Activated CD4-positive, alpha-beta memory T cell treated with anti-CD3 and anti-CD28 coated beads for 36 hours (primary cell): ENCODE measurements around the gene OSGEPL1. TPM values are rescaled to one million over a fixed set of nuclear protein-coding genes. Genes with fewer than 3 reads are reported as not detected.

Source experiments
- CTCF ChIA-PET: fragments of 350-600 bp; sonication (Branson Sonifier 250); formaldehyde crosslinking; loops from one replicate; lab custom pipeline; 2021; ENCODE audit warnings: antibody characterized with exemption, inconsistent platforms; lab: Charles Lee
- POLR2A ChIA-PET: fragments of 350-600 bp; sonication (Branson Sonifier 250); formaldehyde crosslinking; loops from one replicate; lab custom pipeline; 2021; ENCODE audit warnings: antibody characterized with exemption; lab: Charles Lee
- DNase-seq: peaks from one replicate; pipeline ENCODE4 v3.0.0-alpha.2; 2020
- H3K27ac Mint-ChIP-seq: one replicate; pipeline ENCODE4 v1.8.0; 2021; ENCODE audit warnings: mixed read lengths
- H3K27me3 Mint-ChIP-seq: one replicate; pipeline ENCODE4 v1.8.0; 2021; ENCODE audit warnings: mixed read lengths
- H3K36me3 Mint-ChIP-seq: one replicate; pipeline ENCODE4 v1.8.0; 2021; ENCODE audit warnings: mixed read lengths
- H3K4me1 Mint-ChIP-seq: one replicate; pipeline ENCODE4 v1.8.0; 2021; ENCODE audit warnings: low read depth, mixed read lengths
- H3K4me3 Mint-ChIP-seq: one replicate; pipeline ENCODE4 v1.8.0; 2021; ENCODE audit warnings: mild to moderate bottlenecking, mixed read lengths
- H3K9me3 Mint-ChIP-seq: one replicate; pipeline ENCODE4 v1.8.0; 2021; ENCODE audit warnings: mixed read lengths
- intact Hi-C: fragments of 100-400 bp; cut with micrococcal nuclease; formaldehyde crosslinking; loops from one replicate; pipeline ENCODE4 v1.15.1; 2023
- total RNA-seq, 2 experiments: library from RNA; stranded (reverse); gene quantifications; one replicate each; pipeline ENCODE4 v1.2.3, GENCODE V29; 2021

OSGEPL1 gene, protein sequence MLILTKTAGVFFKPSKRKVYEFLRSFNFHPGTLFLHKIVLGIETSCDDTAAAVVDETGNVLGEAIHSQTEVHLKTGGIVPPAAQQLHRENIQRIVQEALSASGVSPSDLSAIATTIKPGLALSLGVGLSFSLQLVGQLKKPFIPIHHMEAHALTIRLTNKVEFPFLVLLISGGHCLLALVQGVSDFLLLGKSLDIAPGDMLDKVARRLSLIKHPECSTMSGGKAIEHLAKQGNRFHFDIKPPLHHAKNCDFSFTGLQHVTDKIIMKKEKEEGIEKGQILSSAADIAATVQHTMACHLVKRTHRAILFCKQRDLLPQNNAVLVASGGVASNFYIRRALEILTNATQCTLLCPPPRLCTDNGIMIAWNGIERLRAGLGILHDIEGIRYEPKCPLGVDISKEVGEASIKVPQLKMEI
- 10 to 100 TPM; 11.1 to 11.7 TPM for total RNA-seq

DNA sequence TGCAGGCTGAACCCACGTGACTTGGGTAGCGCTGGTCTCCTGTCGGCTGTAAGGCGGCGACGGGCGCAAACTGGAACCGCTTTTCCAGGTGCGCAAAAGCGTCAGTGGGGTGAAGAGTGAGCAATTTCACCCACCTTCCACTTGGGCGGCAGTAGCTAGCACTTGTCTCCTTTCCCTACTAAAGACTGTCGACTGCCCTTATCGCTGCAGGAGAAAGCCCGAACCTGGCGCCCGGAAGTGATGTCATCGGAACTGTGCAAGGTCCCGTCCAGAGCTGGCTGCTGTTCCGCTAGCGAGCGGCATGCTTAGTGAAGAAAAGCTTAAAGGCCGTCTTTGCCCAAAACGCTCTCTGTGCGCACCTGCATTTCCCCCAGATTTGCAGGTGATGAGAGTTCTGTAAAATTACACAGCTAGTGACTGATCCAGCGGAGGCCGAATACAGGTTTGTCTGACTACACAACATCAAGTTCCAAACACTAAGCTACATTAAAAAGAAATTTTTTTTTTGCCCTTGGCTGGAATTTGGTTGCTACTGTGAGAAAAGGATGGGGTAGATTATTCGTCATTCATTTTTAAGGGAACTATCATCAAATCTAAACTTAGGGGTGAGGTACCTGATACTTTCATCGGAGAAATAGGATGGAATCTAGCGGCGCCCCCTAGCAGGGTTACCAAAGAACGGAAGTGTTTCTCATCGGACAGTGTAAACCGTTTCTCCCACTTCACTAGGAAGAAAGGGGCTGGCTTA, at the start of gene OSGEPL1:
Gene OSGEPL1 (minus strand): TSS at position 242 of the 748 bp plus-strand sequence. CDS start 1,152 bp downstream, outside the sequence.
- Mint-ChIP-seq H3K36me3 (peaks cover 8% of the 10 kb centered on the region), H3K4me3 (peak within 1 kb of the TSS; percentile 91), H3K9me3 (no peaks in the 10 kb centered on the region), H3K4me1 (peaks cover 9% of the 10 kb centered on the region), H3K27ac (peak within 1 kb of the TSS; percentile 96), H3K27me3 (no peaks in the 10 kb centered on the region)
- ChIA-PET POLR2A (interaction anchor here (0.7 to 2.5 kb wide), 9 partner anchors 14 to 322 kb away, joined by 3 to 20 read pairs (median 4); partner anchors contain the start of genes ASNSD1, ORMDL1, PMS1 and WDR75), CTCF (interaction anchor here (0.6 to 3.5 kb wide), 32 partner anchors 10 to 972 kb away, joined by 3 to 34 read pairs (median 6); partner anchors contain the start of genes ANKAR, ASNSD1, ORMDL1 and PMS1)
- DNase-seq = peak; percentile 95
- intact Hi-C loops = loop anchor here (1.0 to 5.0 kb wide), 6 partner anchors 22 to 770 kb away; partner anchors contain the start of genes ANKAR, ASNSD1, NEMP2 and ORMDL1

DNA sequence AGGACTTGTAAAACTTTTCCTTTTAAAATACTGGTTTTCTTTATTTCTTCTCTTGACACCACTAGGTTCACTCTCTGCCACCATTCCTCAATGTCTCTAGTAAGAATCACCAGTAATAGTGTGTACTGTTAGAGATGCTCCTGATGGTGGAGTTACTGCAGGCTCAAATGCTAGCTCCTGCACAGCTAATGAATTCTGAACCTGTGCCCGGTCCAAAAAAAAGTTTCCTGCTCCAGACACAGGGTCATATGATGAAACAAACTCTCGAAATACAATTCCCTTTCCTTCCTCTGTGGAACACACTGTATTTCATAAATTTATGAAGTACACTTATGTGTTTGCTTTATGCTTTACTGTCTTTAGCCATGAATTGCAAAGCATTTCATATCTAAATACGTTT, 40.8 kb upstream of the OSGEPL1 start:
- DNase-seq = no peak
- CTCF ChIA-PET = no interaction called here
- Mint-ChIP-seq H3K27me3 (no peaks in the 10 kb centered on the region), H3K9me3 (no peaks in the 10 kb centered on the region), H3K4me3 (no peak overlapping the region), H3K4me1 (peaks cover 3% of the 10 kb centered on the region), H3K27ac (no peak overlapping the region), H3K36me3 (peaks cover 17% of the 10 kb centered on the region)
- intact Hi-C loops = no loop called here
- POLR2A ChIA-PET = no interaction called here

DNA sequence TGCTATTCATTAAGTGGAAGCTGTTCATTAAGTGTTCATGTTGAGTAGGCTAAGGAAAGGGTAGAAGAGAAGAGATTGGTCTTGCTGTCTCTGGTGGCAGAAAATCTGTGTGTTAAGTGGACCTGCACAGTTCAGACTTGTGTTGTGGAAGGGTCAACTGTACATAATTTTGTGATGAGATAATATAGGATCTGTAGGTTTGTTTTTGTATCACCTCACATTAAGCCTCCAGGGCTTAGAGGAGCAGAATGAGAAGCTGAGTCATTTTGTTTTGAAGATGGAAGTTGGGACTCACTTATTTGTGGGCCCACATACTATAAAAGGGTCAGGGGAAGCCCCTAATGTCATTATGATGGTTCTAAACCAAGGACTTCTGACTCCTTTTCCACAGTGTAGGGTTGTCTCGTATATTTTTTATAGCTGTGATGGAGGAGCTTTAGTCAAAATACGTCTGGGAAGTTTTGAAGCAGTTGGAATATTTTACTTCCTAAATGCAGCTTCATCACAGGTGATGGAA, 39.9 kb upstream of the OSGEPL1 start:
- Mint-ChIP-seq H3K27me3 (no peaks in the 10 kb centered on the region), H3K36me3 (peaks cover 17% of the 10 kb centered on the region), H3K4me1 (peaks cover 3% of the 10 kb centered on the region), H3K9me3 (no peaks in the 10 kb centered on the region), H3K4me3 (no peak overlapping the region), H3K27ac (no peak overlapping the region)
- intact Hi-C loops = loop anchor here (1.0 kb wide), 1 partner anchor 12 kb away; no protein-coding TSS in a partner anchor
- POLR2A ChIA-PET = no interaction called here
- DNase-seq = no peak
- CTCF ChIA-PET = no interaction called here

DNA sequence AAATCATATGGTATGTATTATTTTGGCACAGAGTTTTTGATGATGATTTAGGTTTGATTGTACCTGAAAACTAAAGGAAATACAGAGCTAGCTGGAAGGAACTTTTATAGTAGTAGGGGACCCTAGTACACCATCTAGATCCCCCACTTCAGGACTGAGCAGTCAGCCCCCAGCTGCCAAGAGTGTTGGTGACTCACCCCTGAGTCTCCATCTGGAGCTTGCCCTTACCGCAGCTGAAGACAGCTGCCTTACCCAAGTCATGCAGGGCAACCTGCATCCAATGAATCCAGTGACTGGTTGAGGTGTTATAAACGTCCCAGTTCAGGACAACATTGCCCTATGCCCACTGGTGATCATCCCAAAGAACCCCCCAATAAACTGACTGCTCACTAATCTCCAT, 36.9 kb upstream of the OSGEPL1 start:
- H3K36me3 Mint-ChIP-seq = peaks cover 18% of the 10 kb centered on the region
- no peaks in the 10 kb centered on the region for H3K9me3 Mint-ChIP-seq
- peaks cover 3% of the 10 kb centered on the region for H3K4me1 Mint-ChIP-seq
- no peak overlapping the region for H3K27ac Mint-ChIP-seq
- DNase-seq = no peak
- no peaks in the 10 kb centered on the region for H3K27me3 Mint-ChIP-seq
- POLR2A ChIA-PET = no interaction called here
- H3K4me3 Mint-ChIP-seq = no peak overlapping the region
- intact Hi-C loops = loop anchor here (2.0 to 10.0 kb wide), 2 partner anchors 19 to 275 kb away; no protein-coding TSS in a partner anchor
- CTCF ChIA-PET = interaction anchor here (1.2 to 2.1 kb wide), 4 partner anchors 15 to 140 kb away, joined by 4 to 11 read pairs (median 6); partner anchors contain the start of genes ORMDL1, OSGEPL1 and PMS1

DNA sequence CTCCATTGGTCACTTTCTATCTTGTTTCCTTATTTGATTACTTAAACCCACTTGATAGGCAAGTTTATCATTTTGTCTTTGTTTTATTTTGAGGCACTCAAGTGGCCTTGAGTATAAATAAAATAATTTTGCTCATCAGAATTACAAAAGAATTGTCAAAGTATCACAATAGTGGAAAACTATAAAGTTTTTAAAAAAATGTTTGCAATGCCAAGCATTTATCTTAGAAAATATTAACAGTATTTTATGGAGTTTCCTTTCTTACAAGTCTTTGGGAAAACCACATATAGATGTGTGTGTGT, 36.4 kb upstream of the OSGEPL1 start:
- CTCF ChIA-PET = interaction anchor here (0.8 to 2.1 kb wide), 8 partner anchors 14 to 272 kb away, joined by 3 to 11 read pairs (median 5); partner anchors contain the start of genes ORMDL1, OSGEPL1 and PMS1
- POLR2A ChIA-PET = no interaction called here
- Mint-ChIP-seq H3K36me3 (peaks cover 18% of the 10 kb centered on the region), H3K4me3 (no peak overlapping the region), H3K4me1 (peaks cover 3% of the 10 kb centered on the region), H3K27ac (no peak overlapping the region), H3K27me3 (no peaks in the 10 kb centered on the region), H3K9me3 (no peaks in the 10 kb centered on the region)
- intact Hi-C loops = loop anchor here (2.0 to 10.0 kb wide), 2 partner anchors 20 to 276 kb away; no protein-coding TSS in a partner anchor
- DNase-seq = no peak

DNA sequence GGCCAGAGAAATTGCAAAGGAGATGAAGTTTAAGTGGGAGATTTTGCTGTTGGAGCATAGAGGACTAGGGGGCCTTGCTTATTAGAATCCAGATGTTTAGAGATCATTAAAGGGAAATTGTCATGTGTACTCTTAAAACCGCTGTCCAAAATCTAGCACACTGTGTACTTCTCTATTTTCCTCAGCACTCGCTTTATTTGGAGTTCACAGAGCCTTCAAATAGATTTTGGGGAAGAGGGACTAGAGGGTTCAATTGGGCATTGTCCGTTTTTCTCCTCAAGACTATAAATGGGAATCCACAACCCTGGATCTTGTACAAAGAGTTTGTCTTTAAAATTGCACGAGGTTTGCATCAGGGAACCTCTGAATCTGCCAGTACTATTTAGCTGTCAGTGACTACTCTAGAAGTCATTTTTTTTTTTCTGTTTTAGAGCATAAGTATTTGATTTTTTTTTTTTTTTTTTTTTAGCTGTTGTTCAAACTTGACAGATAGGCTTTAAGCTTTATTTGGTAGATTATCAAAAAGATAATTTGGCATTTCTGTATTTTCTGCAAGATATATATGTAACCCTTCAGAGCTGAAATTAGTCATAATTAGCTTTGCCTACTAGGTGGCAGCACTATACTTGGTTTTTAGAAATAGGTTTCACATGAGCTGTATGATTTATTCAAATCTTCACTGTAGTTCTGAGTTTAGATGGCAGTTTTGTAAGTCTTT, 35.9 kb upstream of the OSGEPL1 start:
- no peak overlapping the region for H3K27ac Mint-ChIP-seq
- ChIA-PET POLR2A (no interaction called here), CTCF (interaction anchor here (0.7 to 2.1 kb wide), 10 partner anchors 14 to 273 kb away, joined by 3 to 11 read pairs (median 4); partner anchors contain the start of genes ORMDL1, OSGEPL1 and PMS1)
- intact Hi-C loops = loop anchor here (2.0 to 10.0 kb wide), 2 partner anchors 20 to 276 kb away; no protein-coding TSS in a partner anchor
- no peaks in the 10 kb centered on the region for H3K9me3 Mint-ChIP-seq
- H3K4me3 Mint-ChIP-seq = no peak overlapping the region
- peaks cover 3% of the 10 kb centered on the region for H3K4me1 Mint-ChIP-seq
- DNase-seq = no peak
- H3K27me3 Mint-ChIP-seq = no peaks in the 10 kb centered on the region
- H3K36me3 Mint-ChIP-seq = peaks cover 21% of the 10 kb centered on the region

DNA sequence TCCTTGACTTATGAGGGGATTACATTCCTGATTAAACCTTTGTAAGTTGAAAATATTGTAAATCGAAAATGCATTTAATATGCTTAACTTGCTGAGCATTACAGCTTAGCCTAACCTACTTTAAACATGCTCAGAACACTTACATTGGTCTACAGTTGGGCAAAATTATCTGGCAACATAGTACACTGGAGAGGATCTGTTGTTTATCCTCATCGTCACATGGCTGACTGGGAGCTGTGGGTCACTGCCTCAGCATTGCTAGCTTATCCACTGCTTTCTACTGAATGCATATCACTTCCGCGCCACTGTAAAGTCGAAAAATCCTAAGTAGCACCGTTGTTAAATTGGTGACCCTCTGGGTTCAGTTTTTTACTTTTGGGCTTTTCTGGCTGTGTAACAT, 35.3 kb upstream of the OSGEPL1 start:
- intact Hi-C loops = loop anchor here (2.0 to 10.0 kb wide), 2 partner anchors 21 to 277 kb away; no protein-coding TSS in a partner anchor
- H3K36me3 Mint-ChIP-seq = peaks cover 26% of the 10 kb centered on the region
- H3K4me1 Mint-ChIP-seq = peaks cover 3% of the 10 kb centered on the region
- H3K4me3 Mint-ChIP-seq = no peak overlapping the region
- H3K9me3 Mint-ChIP-seq = no peaks in the 10 kb centered on the region
- H3K27me3 Mint-ChIP-seq = no peaks in the 10 kb centered on the region
- ChIA-PET POLR2A (no interaction called here), CTCF (interaction anchor here (0.7 to 2.1 kb wide), 3 partner anchors 34 to 274 kb away, joined by 3 to 7 read pairs (median 6); no protein-coding TSS in a partner anchor)
- DNase-seq = no peak
- no peak overlapping the region for H3K27ac Mint-ChIP-seq

DNA sequence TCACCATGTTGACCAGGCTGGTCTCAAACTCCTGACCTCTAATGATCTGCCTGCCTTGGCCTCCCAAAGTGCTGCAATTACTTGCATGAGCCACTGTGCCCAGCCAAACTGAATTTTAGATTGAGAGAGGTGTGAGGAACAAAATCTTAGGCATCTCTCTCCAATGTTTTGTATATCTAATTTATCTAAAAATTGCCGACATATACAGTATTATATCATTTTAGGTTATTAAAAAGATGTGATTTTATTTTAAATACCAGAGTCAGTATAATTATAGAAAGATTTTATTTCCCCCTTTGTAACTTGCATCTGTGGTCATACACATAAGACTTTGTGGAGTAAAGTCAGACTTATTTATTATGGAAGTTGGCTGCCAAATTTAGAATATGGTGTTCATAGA, 31.7 kb upstream of the OSGEPL1 start:
- H3K4me3 Mint-ChIP-seq = no peak overlapping the region
- intact Hi-C loops = loop anchor here (5.0 to 10.0 kb wide), 2 partner anchors 42 to 280 kb away; no protein-coding TSS in a partner anchor
- DNase-seq = no peak
- H3K27ac Mint-ChIP-seq = no peak overlapping the region
- CTCF ChIA-PET = no interaction called here
- peaks cover 12% of the 10 kb centered on the region for H3K4me1 Mint-ChIP-seq
- H3K27me3 Mint-ChIP-seq = no peaks in the 10 kb centered on the region
- POLR2A ChIA-PET = no interaction called here
- H3K9me3 Mint-ChIP-seq = no peaks in the 10 kb centered on the region
- H3K36me3 Mint-ChIP-seq = peaks cover 34% of the 10 kb centered on the region

DNA sequence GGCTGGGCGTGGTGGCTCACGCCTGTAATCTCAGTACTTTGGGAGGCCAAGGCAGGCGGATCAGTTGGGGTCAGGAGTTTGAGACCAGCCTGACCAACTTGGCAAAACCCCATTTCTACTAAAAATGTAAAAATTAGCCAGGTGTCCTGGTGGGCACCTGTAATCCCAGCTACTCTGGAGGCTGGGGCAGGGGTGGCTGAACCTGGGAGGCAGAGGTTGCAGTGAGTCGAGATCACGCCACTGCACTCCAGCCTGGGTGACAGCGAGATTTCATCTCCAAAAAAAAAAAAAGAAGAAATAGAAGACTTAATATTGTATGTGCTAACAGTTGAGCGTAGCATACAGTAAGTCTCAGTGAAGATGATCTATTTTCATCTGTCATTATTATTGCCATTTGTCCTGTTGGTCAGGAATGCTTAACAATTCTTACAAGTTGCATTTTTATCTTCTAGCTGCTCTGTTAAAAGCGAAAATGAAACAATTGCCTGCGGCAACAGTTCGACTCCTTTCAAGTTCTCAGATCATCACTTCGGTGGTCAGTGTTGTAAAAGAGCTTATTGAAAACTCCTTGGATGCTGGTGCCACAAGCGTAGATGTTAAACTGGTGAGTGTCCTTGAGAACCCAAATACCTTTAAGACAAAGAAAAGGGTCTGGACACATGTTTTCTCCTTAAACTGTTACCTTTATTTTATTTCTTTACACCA, 28.9 kb upstream of the OSGEPL1 start:
- ChIA-PET CTCF (interaction anchor here (0.9 to 1.0 kb wide), 2 partner anchors 27 to 29 kb away, joined by 3 read pairs; partner anchors contain the start of gene OSGEPL1), POLR2A (interaction anchor here (0.6 kb wide), 1 partner anchor 118 kb away, joined by 5 read pairs; no protein-coding TSS in a partner anchor)
- Mint-ChIP-seq H3K27me3 (no peaks in the 10 kb centered on the region), H3K9me3 (no peaks in the 10 kb centered on the region), H3K4me3 (peak overlapping the region; percentile 67), H3K4me1 (peaks cover 18% of the 10 kb centered on the region), H3K27ac (peak overlapping the region; percentile 46), H3K36me3 (peaks cover 38% of the 10 kb centered on the region)
- no peak for DNase-seq
- intact Hi-C loops = loop anchor here (1.0 to 10.0 kb wide), 3 partner anchors 7 to 283 kb away; partner anchors contain the start of genes ORMDL1 and PMS1
